ENCODE measurements around the gene PRKG1.
"Not testable (repeated sequence)": the region's sequence is repeated elsewhere in the genome, so short reads cannot be mapped to it uniquely, and the experiment has no call there.

PRKG1 gene

GRCh38 chr10:51260376-51260775, 186.1 kb downstream of the PRKG1 start:
- Histone ChIP-seq H3K27ac (no peak overlapping the region), H3K9me3 (ENCODE audit: severe bottlenecking) (no peaks in the 10 kb centered on the region), H3K4me3 (ENCODE audit: low read depth, low read length) (no peak overlapping the region), H3K27me3 (ENCODE audit: insufficient read depth, low read depth, severe bottlenecking) (peaks cover 4% of the 10 kb centered on the region), H3K36me3 (no peaks in the 10 kb centered on the region)
- DNase-seq = no peak
- TF ChIP-seq CTCF (IDR thresholded peaks at IDR 0.05; ENCODE audit: low read depth, low read length) = no peak

DNA sequence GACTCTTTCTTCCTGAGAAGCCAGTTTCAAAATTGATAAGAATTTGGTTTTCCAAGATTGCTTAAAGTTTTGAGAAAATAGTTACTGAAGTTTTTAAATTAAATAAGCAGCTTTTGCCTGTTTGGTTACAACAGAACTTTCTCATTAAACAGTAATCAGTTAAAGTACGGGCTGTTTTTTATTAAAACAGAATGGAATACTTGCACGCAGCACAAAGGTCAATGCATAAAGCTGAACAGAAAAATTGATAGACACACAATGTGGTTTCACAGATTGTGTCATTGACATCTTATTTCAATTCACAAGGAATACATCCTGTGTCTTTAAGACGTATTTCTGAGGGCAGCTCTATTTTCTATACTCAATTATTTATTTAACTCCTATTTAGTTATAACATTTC, 192.2 kb downstream of the PRKG1 start:
- Histone ChIP-seq H3K36me3 (no peaks in the 10 kb centered on the region), H3K27me3 (ENCODE audit: insufficient read depth, low read depth, severe bottlenecking) (peaks cover 4% of the 10 kb centered on the region), H3K27ac (no peak overlapping the region), H3K9me3 (ENCODE audit: severe bottlenecking) (no peaks in the 10 kb centered on the region), H3K4me3 (ENCODE audit: low read depth, low read length) (no peak overlapping the region)
- no peak for TF ChIP-seq CTCF (IDR thresholded peaks at IDR 0.05; ENCODE audit: low read depth, low read length)
- DNase-seq = no peak

DNA sequence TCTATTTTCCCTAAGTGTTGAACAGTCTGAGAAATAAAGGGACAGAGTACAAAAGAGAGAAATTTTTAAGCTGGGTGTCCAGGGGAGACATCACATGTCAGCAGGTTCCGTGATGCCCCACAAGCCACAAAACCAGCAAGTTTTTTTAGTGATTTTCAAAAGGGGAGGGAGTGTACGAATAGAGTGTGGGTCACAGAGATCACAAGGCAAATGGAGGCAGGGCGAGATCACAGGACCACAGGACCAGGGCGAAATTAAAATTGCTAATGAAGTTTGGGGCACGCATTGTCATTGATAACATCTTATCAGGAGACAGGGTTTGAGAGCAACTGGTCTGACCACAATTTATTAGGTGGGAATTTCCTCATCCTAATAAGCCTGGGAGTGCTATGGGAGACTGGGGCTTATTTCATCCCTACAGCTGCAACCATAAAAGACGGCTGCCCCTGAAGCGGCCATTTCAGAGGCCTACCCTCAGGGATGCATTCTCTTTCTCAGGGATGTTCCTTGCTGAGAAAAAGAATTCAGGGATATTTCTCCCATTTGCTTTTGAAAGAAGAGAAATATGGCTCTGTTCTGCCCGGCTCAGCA, 193.8 kb downstream of the PRKG1 start:
- not testable (repeated sequence) for H3K27me3 ChIP-seq (ENCODE audit: insufficient read depth, low read depth, severe bottlenecking); H3K4me3 ChIP-seq (ENCODE audit: low read depth, low read length); H3K27ac ChIP-seq; DNase-seq; H3K9me3 ChIP-seq (ENCODE audit: severe bottlenecking); H3K36me3 ChIP-seq

DNA sequence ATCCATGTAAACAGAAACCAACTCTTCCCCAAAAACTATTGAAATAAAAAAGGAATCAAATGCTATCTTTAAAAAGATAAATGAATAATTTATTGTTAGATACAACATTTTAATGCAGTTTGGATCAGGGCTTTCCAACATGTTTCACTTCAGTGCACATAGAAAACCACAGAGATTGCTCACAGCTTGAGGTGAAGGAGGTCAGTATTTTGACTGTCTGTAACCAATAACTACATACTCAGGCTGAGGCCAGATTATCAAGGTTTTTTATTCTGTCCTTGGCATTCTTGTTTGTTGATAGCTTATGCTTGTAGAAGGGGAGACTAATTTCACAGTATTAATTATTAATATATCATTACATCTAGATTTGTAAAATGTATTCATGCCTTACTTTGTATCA, 195.5 kb downstream of the PRKG1 start:
- Histone ChIP-seq H3K27me3 (ENCODE audit: insufficient read depth, low read depth, severe bottlenecking) (no peaks in the 10 kb centered on the region), H3K9me3 (ENCODE audit: severe bottlenecking) (no peaks in the 10 kb centered on the region), H3K27ac (no peak overlapping the region), H3K36me3 (no peaks in the 10 kb centered on the region), H3K4me3 (ENCODE audit: low read depth, low read length) (no peak overlapping the region)
- TF ChIP-seq CTCF (IDR thresholded peaks at IDR 0.05; ENCODE audit: low read depth, low read length) = no peak
- DNase-seq = no peak

DNA sequence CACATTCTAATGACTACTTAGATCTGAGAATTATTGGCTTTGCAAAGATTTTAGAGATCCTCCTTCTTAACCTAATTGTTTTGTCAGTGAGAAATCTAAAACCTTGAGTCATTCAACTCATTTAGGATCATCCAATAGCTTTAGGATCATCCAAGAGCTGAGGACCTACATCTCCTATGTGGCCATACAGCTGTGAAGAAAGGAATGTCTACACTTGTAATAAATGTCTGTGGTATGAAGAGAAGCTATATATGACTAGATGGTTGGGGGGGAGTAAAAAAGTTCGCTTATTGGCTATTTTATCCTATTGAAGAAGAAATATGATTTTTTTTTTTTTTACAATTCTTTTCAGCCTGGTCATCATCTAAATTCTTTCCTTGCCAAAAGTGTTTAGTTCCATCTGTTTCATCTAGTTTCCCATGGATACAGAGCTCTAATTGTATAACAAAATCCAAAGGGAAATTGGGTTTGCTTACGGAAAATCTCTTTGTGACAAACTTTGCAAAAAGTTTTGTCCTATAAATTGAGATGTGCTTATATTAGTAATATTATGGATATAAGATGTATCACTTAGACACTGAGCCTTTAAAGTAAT, 196.7 kb downstream of the PRKG1 start:
- H3K36me3 ChIP-seq = no peaks in the 10 kb centered on the region
- no peak overlapping the region for H3K27ac ChIP-seq
- no peaks in the 10 kb centered on the region for H3K9me3 ChIP-seq (ENCODE audit: severe bottlenecking)
- TF ChIP-seq CTCF (IDR thresholded peaks at IDR 0.05; ENCODE audit: low read depth, low read length) = no peak
- H3K4me3 ChIP-seq (ENCODE audit: low read depth, low read length) = no peak overlapping the region
- no peak for DNase-seq
- H3K27me3 ChIP-seq (ENCODE audit: insufficient read depth, low read depth, severe bottlenecking) = no peaks in the 10 kb centered on the region

GRCh38 chr10:51272099-51272498, 197.8 kb downstream of the PRKG1 start:
- not testable (repeated sequence) for DNase-seq; H3K9me3 ChIP-seq (ENCODE audit: severe bottlenecking); H3K27me3 ChIP-seq (ENCODE audit: insufficient read depth, low read depth, severe bottlenecking); H3K4me3 ChIP-seq (ENCODE audit: low read depth, low read length); H3K27ac ChIP-seq; H3K36me3 ChIP-seq

DNA sequence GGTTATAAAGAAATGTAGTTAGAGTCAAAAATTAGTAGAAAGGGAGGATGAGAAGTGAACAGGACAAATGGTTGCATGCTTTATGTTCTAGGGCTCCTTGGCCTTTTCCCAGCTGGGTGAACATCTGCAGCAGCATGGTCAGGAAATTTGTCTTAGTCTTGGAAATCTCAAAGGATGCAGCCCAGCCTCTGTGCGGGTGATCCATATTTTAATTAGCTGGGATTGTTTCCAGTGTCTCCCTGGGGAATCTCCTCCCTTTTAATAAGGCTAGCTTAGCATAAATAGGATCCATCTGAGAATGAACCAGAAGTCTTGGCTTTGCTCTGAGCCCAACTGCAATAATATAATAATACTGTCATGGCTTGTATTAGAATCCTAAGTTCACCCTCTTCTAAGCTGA, 198.3 kb downstream of the PRKG1 start:
- Histone ChIP-seq H3K9me3 (ENCODE audit: severe bottlenecking) (no peaks in the 10 kb centered on the region), H3K27ac (no peak overlapping the region), H3K4me3 (ENCODE audit: low read depth, low read length) (no peak overlapping the region), H3K27me3 (ENCODE audit: insufficient read depth, low read depth, severe bottlenecking) (no peaks in the 10 kb centered on the region), H3K36me3 (no peaks in the 10 kb centered on the region)
- DNase-seq = no peak
- no peak for TF ChIP-seq CTCF (IDR thresholded peaks at IDR 0.05; ENCODE audit: low read depth, low read length)

Data from WERI-Rb-1 (cell line).